GM19099 (cell line): Measurements from ENCODE around the gene ARHGAP31.

Experiments
- POLR2A ChIP-seq: IDR thresholded peaks from 3 replicates; pipeline ENCODE4 v1.6.1; 2011; ENCODE audit warnings: low read depth; ENCODE audit not compliant: insufficient read length; ENCODE audit errors: extremely low read depth

ARHGAP31 gene

GRCh38 chr3:119290613-119291012, 3.6 kb upstream of the ARHGAP31 start:
- no peak for TF ChIP-seq POLR2A

GRCh38 chr3:119291062-119291700, 3.0 kb upstream of the ARHGAP31 start:
- TF ChIP-seq POLR2A, result no peak

- TF ChIP-seq POLR2A, result no peak
These were observed 1.5 kb upstream of the ARHGAP31 start for GRCh38 chr3:119292666-119293065.

GRCh38 chr3:119293105-119293870, 895 bp upstream of the ARHGAP31 start:
- TF ChIP-seq POLR2A, result no peak

GRCh38 chr3:119294696-119295671, 801 bp downstream of the ARHGAP31 start:
- no peak for TF ChIP-seq POLR2A

- TF ChIP-seq POLR2A, result no peak
These were observed 1.9 kb downstream of the ARHGAP31 start for GRCh38 chr3:119295816-119296726.

GRCh38 chr3:119296727-119297122, 2.5 kb downstream of the ARHGAP31 start:
- TF ChIP-seq POLR2A, result no peak

- no peak for TF ChIP-seq POLR2A
These were observed 3.0 kb downstream of the ARHGAP31 start for GRCh38 chr3:119297169-119297568.

- no peak for TF ChIP-seq POLR2A
These were observed 4.4 kb downstream of the ARHGAP31 start for GRCh38 chr3:119298565-119298941.

GRCh38 chr3:119300991-119301391, 6.8 kb downstream of the ARHGAP31 start:
- no peak for TF ChIP-seq POLR2A

GRCh38 chr3:119301662-119302061, 7.5 kb downstream of the ARHGAP31 start:
- TF ChIP-seq POLR2A, result no peak

- TF ChIP-seq POLR2A, result no peak
These were observed 8.7 kb downstream of the ARHGAP31 start for GRCh38 chr3:119302697-119303551.

- TF ChIP-seq POLR2A, result no peak
These were observed 10.1 kb downstream of the ARHGAP31 start for GRCh38 chr3:119304201-119304713.
